Breast epithelium (tissue), 4 donors: ENCODE data around the gene ZNF512B. TPM values are rescaled to one million over a fixed set of nuclear protein-coding genes. Genes with fewer than 3 reads are reported as not detected.

Source experiments
- DNase-seq, 2 donors: peaks; one replicate each; pipeline ENCODE4 v3.0.0-alpha.2; 2019; ENCODE audit warnings: low spot score in 2 of 2
- H3K27ac ChIP-seq, 2 donors: fragments of 200-600 bp; sonication (generic) in 1 of 2; one replicate each; pipeline ENCODE4 v1.5.1; 2016 to 2019; ENCODE audit warnings: mild to moderate bottlenecking in 1 of 2
- H3K27me3 ChIP-seq, 2 donors: fragments of 200-600 bp; sonication (generic) in 1 of 2; one replicate each; pipeline versions ENCODE4 v1.5.1 to v1.6.0; 2017 to 2019; ENCODE audit warnings: control low read depth in 1 of 2, mild to moderate bottlenecking in 1 of 2
- H3K36me3 ChIP-seq: fragments of 200-600 bp; one replicate; pipeline ENCODE4 v1.5.1; 2019
- H3K4me1 ChIP-seq, 2 donors: fragments of 200-600 bp; sonication (generic); one replicate each; pipeline ENCODE4 v1.5.1; 2016 to 2019; ENCODE audit warnings: control low read depth in 1 of 2
- H3K4me3 ChIP-seq, 3 donors: fragments of 200-600 bp; sonication (generic); 1 replicate in 2 of 3; 2 replicates in 1 of 3; pipeline ENCODE4 v1.5.1; 2016 to 2019; ENCODE audit warnings: mild to moderate bottlenecking in 3 of 3, moderate library complexity in 2 of 3
- H3K9me3 ChIP-seq, 2 donors: fragments of 200-600 bp; sonication (generic) in 1 of 2; one replicate each; pipeline ENCODE4 v1.5.1; 2016 to 2019; ENCODE audit warnings: control low read depth in 1 of 2
- POLR2A ChIP-seq: fragments of 450-650 bp; IDR thresholded peaks from one replicate; pipeline ENCODE4 v1.6.1; 2016; ENCODE audit warnings: antibody characterized with exemption, mild to moderate bottlenecking, moderate library complexity
- POLR2AphosphoS5 ChIP-seq, 3 donors: sonication (generic); formaldehyde crosslinking; IDR thresholded peaks; one replicate each; pipeline ENCODE4 v1.6.1; 2017; ENCODE audit warnings: antibody characterized with exemption in 3 of 3
- intact Hi-C: fragments of 100-400 bp; cut with DNase I; formaldehyde crosslinking; loops from one replicate; pipeline ENCODE4 v1.15.1; 2023; ENCODE audit warnings: low total_unique reads
- total RNA-seq, 3 donors: library from RNA; depleted of rRNA; stranded (reverse); fragments of >200 nt; gene quantifications; one replicate each; pipeline ENCODE4 v1.1.0, GENCODE V29; 2016
- TF ChIP-seq, protein P1 (sequence below), 3 donors: fragments of 450-650 bp; IDR thresholded peaks; one replicate each; pipeline ENCODE4 v1.5.1; 2016 to 2017; ENCODE audit warnings: antibody characterized with exemption in 3 of 3, mild to moderate bottlenecking in 3 of 3, moderate library complexity in 3 of 3

The ZNF512B gene
- total RNA-seq, 3 donors from 2014 or later = 5.8 to 12.7 (median 9.2) TPM

DNA sequence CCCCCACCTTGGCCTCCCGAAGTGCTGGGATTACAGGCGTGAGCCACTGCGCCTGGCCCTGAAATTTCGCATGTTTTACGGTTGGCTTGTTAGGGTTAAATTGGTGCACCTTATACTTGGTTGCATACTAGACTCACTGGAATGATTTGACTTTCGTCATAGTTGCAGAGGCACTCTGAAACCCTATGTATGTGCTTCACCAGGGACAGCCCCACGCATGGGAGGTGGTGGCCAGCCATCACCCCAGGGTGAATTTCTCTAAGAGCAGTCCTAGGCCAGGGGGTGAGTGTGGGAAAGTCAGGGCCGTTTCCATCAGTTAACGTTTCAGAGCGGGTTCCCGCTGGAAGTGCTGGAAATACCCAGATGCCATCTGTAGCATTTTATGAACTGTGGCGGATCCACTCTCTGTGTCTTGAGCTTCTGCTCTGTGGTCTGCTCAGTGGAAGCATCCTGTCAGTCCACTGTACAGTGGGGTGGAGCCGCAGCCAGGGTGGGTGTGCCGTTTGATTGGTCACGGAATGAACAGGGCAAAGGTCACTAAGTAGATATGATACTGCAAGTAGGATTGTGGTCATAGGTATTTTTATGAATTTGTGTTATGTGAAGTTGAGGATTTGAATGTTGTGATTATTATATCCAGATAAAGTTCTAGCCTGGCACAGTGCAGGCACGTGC, 61.6 kb downstream of the ZNF512B start:
- H3K9me3 ChIP-seq = no peaks in the 10 kb centered on the region
- intact Hi-C loops = no loop called here
- TF ChIP-seq POLR2A = no peak
- TF ChIP-seq, protein P1, sequence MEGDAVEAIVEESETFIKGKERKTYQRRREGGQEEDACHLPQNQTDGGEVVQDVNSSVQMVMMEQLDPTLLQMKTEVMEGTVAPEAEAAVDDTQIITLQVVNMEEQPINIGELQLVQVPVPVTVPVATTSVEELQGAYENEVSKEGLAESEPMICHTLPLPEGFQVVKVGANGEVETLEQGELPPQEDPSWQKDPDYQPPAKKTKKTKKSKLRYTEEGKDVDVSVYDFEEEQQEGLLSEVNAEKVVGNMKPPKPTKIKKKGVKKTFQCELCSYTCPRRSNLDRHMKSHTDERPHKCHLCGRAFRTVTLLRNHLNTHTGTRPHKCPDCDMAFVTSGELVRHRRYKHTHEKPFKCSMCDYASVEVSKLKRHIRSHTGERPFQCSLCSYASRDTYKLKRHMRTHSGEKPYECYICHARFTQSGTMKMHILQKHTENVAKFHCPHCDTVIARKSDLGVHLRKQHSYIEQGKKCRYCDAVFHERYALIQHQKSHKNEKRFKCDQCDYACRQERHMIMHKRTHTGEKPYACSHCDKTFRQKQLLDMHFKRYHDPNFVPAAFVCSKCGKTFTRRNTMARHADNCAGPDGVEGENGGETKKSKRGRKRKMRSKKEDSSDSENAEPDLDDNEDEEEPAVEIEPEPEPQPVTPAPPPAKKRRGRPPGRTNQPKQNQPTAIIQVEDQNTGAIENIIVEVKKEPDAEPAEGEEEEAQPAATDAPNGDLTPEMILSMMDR (IDR thresholded peaks at IDR 0.05) = no peak
- TF ChIP-seq POLR2AphosphoS5 (IDR thresholded peaks at IDR 0.05) = no peak
- H3K36me3 ChIP-seq = no peaks in the 10 kb centered on the region
- no peak overlapping the region for H3K4me3 ChIP-seq
- DNase-seq = no peak
- no peaks in the 10 kb centered on the region for H3K27me3 ChIP-seq
- no peak overlapping the region for H3K27ac ChIP-seq
- no peaks in the 10 kb centered on the region for H3K4me1 ChIP-seq

Other genes starting within 250 kb of the ZNF512B start
- 10 to 100 TPM in 2 of 3 donors, 1 to 10 TPM in 1; 7.0 to 16.7 (median 12.0) TPM for gene LIME1, start 233.3 kb downstream of the ZNF512B start, total RNA-seq
- gene SLC2A4RG, start 230.2 kb downstream of the ZNF512B start, total RNA-seq = 10 to 100 TPM; 22.9 to 58.9 (median 36.9) TPM
- gene ZBTB46, start 138.7 kb downstream of the ZNF512B start, total RNA-seq = 10 to 100 TPM in 2 of 3 donors, 1 to 10 TPM in 1; 8.2 to 18.7 (median 10.7) TPM
- gene ABHD16B, start 108.4 kb downstream of the ZNF512B start, total RNA-seq = not detected
- 100 to 1,000 TPM in 1 of 3 donors, 10 to 100 TPM in 2; 75.1 to 146 (median 84.2) TPM for gene TPD52L2, start 104.7 kb downstream of the ZNF512B start, total RNA-seq
- 10 to 100 TPM; 31.1 to 37.9 (median 37.0) TPM for gene DNAJC5, start 74.8 kb downstream of the ZNF512B start, total RNA-seq
- gene UCKL1, start 13.5 kb downstream of the ZNF512B start, total RNA-seq = 10 to 100 TPM; 24.2 to 44.9 (median 36.3) TPM
- gene SAMD10, start 9.7 kb upstream of the ZNF512B start, total RNA-seq = 1 to 10 TPM in 2 of 3 donors, under 1 TPM in 1; 0.96 to 3.3 (median 2.8) TPM
- gene PRPF6, start 11.2 kb upstream of the ZNF512B start, total RNA-seq = 10 to 100 TPM; 53.9 to 67.5 (median 59.6) TPM
- 1 to 10 TPM in 2 of 3 donors, under 1 TPM in 1; 0.66 to 1.3 (median 1.1) TPM for gene C20orf204, start 66.3 kb upstream of the ZNF512B start, total RNA-seq
- gene SOX18, start 79.7 kb upstream of the ZNF512B start, total RNA-seq = 1 to 10 TPM; 1.8 to 8.8 (median 3.2) TPM
- 10 to 100 TPM; 23.9 to 39.4 (median 26.6) TPM for gene TCEA2, start 93.3 kb upstream of the ZNF512B start, total RNA-seq
- 10 to 100 TPM; 14.7 to 22.2 (median 16.4) TPM for gene RGS19, start 109.6 kb upstream of the ZNF512B start, total RNA-seq
- gene OPRL1, start 110.2 kb upstream of the ZNF512B start, total RNA-seq = 1 to 10 TPM; 1.6 to 3.4 (median 2.3) TPM
- gene LKAAEAR1, start 114.5 kb upstream of the ZNF512B start, total RNA-seq = under 1 TPM in 1 of 3 donors, not detected in 2; 0.64 TPM
- gene NPBWR2, start 137.6 kb upstream of the ZNF512B start, total RNA-seq = not detected
- gene MYT1, start 194.5 kb upstream of the ZNF512B start, total RNA-seq = under 1 TPM in 1 of 3 donors, not detected in 2; under 0.01 TPM